ENCODE measurements around the gene EMX2. TPM values are rescaled to one million over a fixed set of nuclear protein-coding genes. Genes with fewer than 3 reads are reported as not detected.
A peak's percentile ranks its signal among the peaks of the same experiment; 100 is the strongest.

Gene EMX2
- total and polyA plus RNA-seq, 2 donors (not counting 3 experiments of a cell fraction or from before 2014, with no cell fraction given), result not detected

DNA sequence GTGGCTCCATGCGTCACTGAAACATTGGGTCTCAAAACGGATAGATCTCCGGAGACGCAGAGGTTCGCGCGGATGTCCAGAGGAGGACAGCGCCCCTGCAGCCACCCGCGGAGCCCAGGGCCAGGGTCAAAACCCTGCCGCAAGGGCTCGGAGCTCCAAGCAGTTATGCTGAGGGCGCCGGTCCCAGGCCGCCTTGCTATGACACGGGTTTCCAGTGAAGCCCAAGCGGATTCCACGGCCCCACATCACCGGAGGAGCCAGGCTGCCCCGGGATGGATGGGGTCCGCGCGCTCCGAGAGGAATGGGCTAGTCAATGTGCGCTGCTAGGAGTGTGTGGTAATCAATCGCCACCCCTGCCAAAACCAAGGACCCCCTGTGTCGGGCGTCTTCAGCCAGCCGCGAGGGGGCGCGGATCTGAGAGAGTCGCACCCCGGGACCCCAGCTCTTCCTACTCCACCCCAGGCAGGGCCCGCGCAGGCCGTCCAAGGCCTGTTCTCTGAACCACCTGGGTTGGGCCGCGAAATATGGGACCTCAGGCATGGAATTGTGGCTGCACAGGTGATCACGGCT, 5.6 kb upstream of the EMX2 start:
- no peak for TF ChIP-seq MAX (IDR thresholded peaks at IDR 0.05; ENCODE audit: insufficient read depth, insufficient read length)
- no peak for TF ChIP-seq POLR2AphosphoS5 (IDR thresholded peaks at IDR 0.05; ENCODE audit: insufficient read depth, low read depth, low read length)
- no peak for TF ChIP-seq GATA2 (IDR thresholded peaks at IDR 0.05; ENCODE audit: insufficient read depth, insufficient read length, low read depth, low read length)
- TF ChIP-seq EZH2 (IDR thresholded peaks at IDR 0.05; ENCODE audit: borderline replicate concordance, low read depth, low read length, severe bottlenecking), result peak; percentile 66
- ChIA-PET POLR2A (no interaction called here), CTCF (interaction anchor here (0.8 to 5.8 kb wide), 12 partner anchors 9 to 923 kb away, joined by 4 to 94 read pairs (median 11); no protein-coding TSS in a partner anchor)
- H4K20me1 ChIP-seq (replicated peaks; ENCODE audit: control insufficient read depth, extremely low read depth, insufficient read depth, low read length), result no peaks in the 10 kb centered on the region
- FAIRE-seq (no peak), DNase-seq (ENCODE audit: low read depth, low spot score) (no peak)
- H2AFZ ChIP-seq (ENCODE audit: low read depth, low read length), result no peak overlapping the region
- no peak overlapping the region for H3K9ac ChIP-seq (replicated peaks; ENCODE audit: extremely low read depth, insufficient read depth, low read length)
- H3K9me1 ChIP-seq (replicated peaks; ENCODE audit: control insufficient read depth, extremely low read depth, insufficient read depth, low read length), result no peaks in the 10 kb centered on the region
- no TSS peak for BruUV-seq (replicated peaks)
- H3K4me1 ChIP-seq (ENCODE audit: control insufficient read depth, extremely low read depth, insufficient read depth, low read length), result no peaks in the 10 kb centered on the region
- peaks cover 86 to 95% of the 10 kb centered on the region in 2 experiments for H3K27me3 ChIP-seq (ENCODE audit: control insufficient read depth in 2 of 2, insufficient read depth in 2 of 2, low read length in 2 of 2)
- H3K36me3 ChIP-seq (ENCODE audit: control insufficient read depth in 2 of 2, extremely low read depth in 1 of 2, insufficient read depth in 2 of 2, low read length in 2 of 2), result no peaks in the 10 kb centered on the region
- H3K4me3 ChIP-seq (replicated peaks in 1 of 3; ENCODE audit: insufficient read depth in 1 of 3, low read depth in 1 of 3, low read length in 3 of 3), result no peak overlapping the region
- H3K4me2 ChIP-seq (ENCODE audit: insufficient read depth, low read length), result no peak overlapping the region
- dilution Hi-C loops (cut with MboI; ENCODE audit: extremely low pct_ligation_motif_present, low sequenced_read_pairs), result no loop called here
- no peaks in the 10 kb centered on the region for H3K9me3 ChIP-seq (replicated peaks; ENCODE audit: control insufficient read depth, insufficient read depth, low read length)
- H3K27ac ChIP-seq (ENCODE audit: insufficient read depth, low read depth, low read length), result no peak overlapping the region
- H3K79me2 ChIP-seq (ENCODE audit: control insufficient read depth, insufficient read depth, low read length), result no peaks in the 10 kb centered on the region
- intact Hi-C loops (cut with micrococcal nuclease), result loop anchor here (1.0 to 5.0 kb wide), 6 partner anchors 94 to 922 kb away; partner anchors contain the start of genes FAM204A and RAB11FIP2

DNA sequence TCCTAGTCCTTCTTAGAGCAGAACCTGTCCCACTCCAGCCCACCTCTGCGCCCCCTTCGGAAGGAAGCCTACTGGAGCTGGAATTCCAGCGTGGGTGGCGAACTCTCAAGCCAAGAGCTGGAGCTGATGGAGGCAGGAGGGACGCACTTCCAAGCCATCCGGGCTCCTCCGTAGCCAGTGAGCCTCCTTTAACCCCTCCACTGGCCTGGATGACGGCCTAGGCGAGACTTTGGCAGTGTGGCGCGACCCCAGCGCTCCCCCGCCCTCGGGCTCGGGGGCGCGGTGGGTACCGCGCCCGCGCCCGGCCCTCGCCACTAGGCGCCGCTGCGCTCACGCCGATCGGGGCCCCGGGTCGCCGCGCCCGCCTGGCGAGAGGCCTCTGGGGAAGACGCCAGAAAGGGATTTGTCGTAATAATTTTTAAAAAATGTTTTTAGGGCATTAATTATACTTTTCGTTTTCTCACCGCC, 5.1 kb upstream of the EMX2 start:
- no TSS peak for BruUV-seq (replicated peaks)
- DNase-seq (ENCODE audit: low read depth, low spot score) (no peak), FAIRE-seq (no peak)
- Histone ChIP-seq H3K4me1 (ENCODE audit: control insufficient read depth, extremely low read depth, insufficient read depth, low read length) (peaks cover 2% of the 10 kb centered on the region), H3K79me2 (ENCODE audit: control insufficient read depth, insufficient read depth, low read length) (no peaks in the 10 kb centered on the region), H3K4me3 (replicated peaks in 1 of 3; ENCODE audit: insufficient read depth in 1 of 3, low read depth in 1 of 3, low read length in 3 of 3) (no peak overlapping the region), H2AFZ (ENCODE audit: low read depth, low read length) (no peak overlapping the region), H3K36me3 (ENCODE audit: control insufficient read depth in 2 of 2, extremely low read depth in 1 of 2, insufficient read depth in 2 of 2, low read length in 2 of 2) (no peaks in the 10 kb centered on the region), H4K20me1 (replicated peaks; ENCODE audit: control insufficient read depth, extremely low read depth, insufficient read depth, low read length) (no peaks in the 10 kb centered on the region), H3K9me1 (replicated peaks; ENCODE audit: control insufficient read depth, extremely low read depth, insufficient read depth, low read length) (no peaks in the 10 kb centered on the region), H3K4me2 (ENCODE audit: insufficient read depth, low read length) (no peak overlapping the region), H3K9me3 (replicated peaks; ENCODE audit: control insufficient read depth, insufficient read depth, low read length) (no peaks in the 10 kb centered on the region), H3K9ac (replicated peaks; ENCODE audit: extremely low read depth, insufficient read depth, low read length) (no peak overlapping the region), H3K27ac (ENCODE audit: insufficient read depth, low read depth, low read length) (no peak overlapping the region), H3K27me3 (ENCODE audit: control insufficient read depth in 2 of 2, insufficient read depth in 2 of 2, low read length in 2 of 2) (peaks cover 85 to 95% of the 10 kb centered on the region in 2 experiments)
- dilution Hi-C loops (cut with MboI; ENCODE audit: extremely low pct_ligation_motif_present, low sequenced_read_pairs) (no loop called here), intact Hi-C loops (cut with micrococcal nuclease) (loop anchor here (1.0 to 5.0 kb wide), 6 partner anchors 95 to 921 kb away; partner anchors contain the start of genes FAM204A and RAB11FIP2)
- ChIA-PET POLR2A (no interaction called here), CTCF (interaction anchor here (0.8 to 5.8 kb wide), 12 partner anchors 9 to 923 kb away, joined by 4 to 94 read pairs (median 11); no protein-coding TSS in a partner anchor)
- TF ChIP-seq CTCF (IDR thresholded peaks at IDR 0.05; ENCODE audit: extremely low read depth in 1 of 2, insufficient read depth in 1 of 2, low read depth in 1 of 2, low read length in 2 of 2) (peak; percentile 57 to 81), MYC (IDR thresholded peaks at IDR 0.05; ENCODE audit: low read depth, low read length) (no peak)
